ENCODE measurements around the gene IL4. TPM values are rescaled to one million over a fixed set of nuclear protein-coding genes. Genes with fewer than 3 reads are reported as not detected.

The IL4 gene
- total RNA-seq, 1 experiment from 2014 or later = not detected

- H3K4me1 ChIP-seq = peaks cover 5% of the 10 kb centered on the region; the same call in 1 of the 2 replicates
- POLR2A ChIA-PET = no interaction called here
- no peaks in the 10 kb centered on the region for H3K9me3 Mint-ChIP-seq (ENCODE audit: unreplicated experiment)
- no peak for DNase-seq
- no peak overlapping the region for H3K27ac Mint-ChIP-seq (ENCODE audit: unreplicated experiment)
- no peak for TF ChIP-seq CTCF (IDR thresholded peaks at IDR 0.05; ENCODE audit: insufficient read depth in 1 of 2, low read depth in 1 of 2, low read length in 1 of 2, severe bottlenecking in 1 of 2, unreplicated experiment in 1 of 2)
- no peaks in the 10 kb centered on the region for H3K36me3 Mint-ChIP-seq (ENCODE audit: insufficient read depth, unreplicated experiment)
- H3K36me3 ChIP-seq (ENCODE audit: control insufficient read depth, insufficient read depth, low read length) = no peaks in the 10 kb centered on the region
- no peaks in the 10 kb centered on the region for H3K9me3 ChIP-seq
- no peaks in the 10 kb centered on the region for H3K27me3 ChIP-seq (replicated peaks; ENCODE audit: control insufficient read depth, insufficient read depth, low read length)
- H3K4me3 Mint-ChIP-seq (ENCODE audit: unreplicated experiment) = no peak overlapping the region
- no peak overlapping the region for H3K4me3 ChIP-seq (ENCODE audit: low read depth, low read length)
- H3K27me3 Mint-ChIP-seq (ENCODE audit: insufficient read depth, unreplicated experiment) = no peaks in the 10 kb centered on the region
- no peaks in the 10 kb centered on the region for H3K4me1 Mint-ChIP-seq (ENCODE audit: low read depth, unreplicated experiment)
- BruUV-seq (replicated peaks) = no TSS peak
- CTCF ChIA-PET = interaction anchor here (1.0 to 1.1 kb wide), 2 partner anchors 75 to 142 kb away, joined by 3 to 6 read pairs; no protein-coding TSS in a partner anchor
- intact Hi-C loops (cut with micrococcal nuclease; ENCODE audit: unreplicated experiment) = loop anchor here (10.0 kb wide), 1 partner anchor 153 kb away; no protein-coding TSS in a partner anchor
Measured at GRCh38 chr5:132677682-132678400, 4.1 kb downstream of the IL4 start.

- no peak for DNase-seq
- no TSS peak for BruUV-seq (replicated peaks)
- Mint-ChIP-seq H3K36me3 (ENCODE audit: insufficient read depth, unreplicated experiment) (no peaks in the 10 kb centered on the region), H3K27me3 (ENCODE audit: insufficient read depth, unreplicated experiment) (no peaks in the 10 kb centered on the region), H3K27ac (ENCODE audit: unreplicated experiment) (no peak overlapping the region), H3K4me3 (ENCODE audit: unreplicated experiment) (no peak overlapping the region), H3K4me1 (ENCODE audit: low read depth, unreplicated experiment) (no peaks in the 10 kb centered on the region), H3K9me3 (ENCODE audit: unreplicated experiment) (no peaks in the 10 kb centered on the region)
- peaks cover 5% of the 10 kb centered on the region; the same call in 1 of the 2 replicates for H3K4me1 ChIP-seq
- H3K4me3 ChIP-seq (ENCODE audit: low read depth, low read length) = no peak overlapping the region
- TF ChIP-seq CTCF (IDR thresholded peaks at IDR 0.05; ENCODE audit: insufficient read depth in 1 of 2, low read depth in 1 of 2, low read length in 1 of 2, severe bottlenecking in 1 of 2, unreplicated experiment in 1 of 2) = no peak
- POLR2A ChIA-PET = no interaction called here
- intact Hi-C loops (cut with micrococcal nuclease; ENCODE audit: unreplicated experiment) = loop anchor here (10.0 kb wide), 1 partner anchor 154 kb away; no protein-coding TSS in a partner anchor
- H3K27me3 ChIP-seq (replicated peaks; ENCODE audit: control insufficient read depth, insufficient read depth, low read length) = no peaks in the 10 kb centered on the region
- no peaks in the 10 kb centered on the region for H3K36me3 ChIP-seq (ENCODE audit: control insufficient read depth, insufficient read depth, low read length)
- H3K9me3 ChIP-seq = no peaks in the 10 kb centered on the region
- CTCF ChIA-PET = interaction anchor here (0.6 kb wide), 1 partner anchor 182 kb away, joined by 5 read pairs; no protein-coding TSS in a partner anchor
Measured at GRCh38 chr5:132678735-132679134, 4.9 kb downstream of the IL4 start.

GRCh38 chr5:132679166-132679565 lies 5.4 kb downstream of the IL4 start:
- Histone ChIP-seq H3K4me1 (peaks cover 5% of the 10 kb centered on the region; the same call in 1 of the 2 replicates), H3K4me3 (ENCODE audit: low read depth, low read length) (no peak overlapping the region), H3K9me3 (no peaks in the 10 kb centered on the region), H3K36me3 (ENCODE audit: control insufficient read depth, insufficient read depth, low read length) (no peaks in the 10 kb centered on the region), H3K27me3 (replicated peaks; ENCODE audit: control insufficient read depth, insufficient read depth, low read length) (no peaks in the 10 kb centered on the region)
- ChIA-PET POLR2A (no interaction called here), CTCF (interaction anchor here (0.6 kb wide), 1 partner anchor 183 kb away, joined by 5 read pairs; no protein-coding TSS in a partner anchor)
- Mint-ChIP-seq H3K9me3 (ENCODE audit: unreplicated experiment) (no peaks in the 10 kb centered on the region), H3K36me3 (ENCODE audit: insufficient read depth, unreplicated experiment) (no peaks in the 10 kb centered on the region), H3K4me1 (ENCODE audit: low read depth, unreplicated experiment) (no peaks in the 10 kb centered on the region), H3K27me3 (ENCODE audit: insufficient read depth, unreplicated experiment) (no peaks in the 10 kb centered on the region), H3K27ac (ENCODE audit: unreplicated experiment) (no peak overlapping the region), H3K4me3 (ENCODE audit: unreplicated experiment) (no peak overlapping the region)
- no peak for DNase-seq
- intact Hi-C loops (cut with micrococcal nuclease; ENCODE audit: unreplicated experiment) = loop anchor here (10.0 kb wide), 1 partner anchor 154 kb away; no protein-coding TSS in a partner anchor
- no peak for TF ChIP-seq CTCF (IDR thresholded peaks at IDR 0.05; ENCODE audit: insufficient read depth in 1 of 2, low read depth in 1 of 2, low read length in 1 of 2, severe bottlenecking in 1 of 2, unreplicated experiment in 1 of 2)
- BruUV-seq (replicated peaks) = no TSS peak
